IMR-90 (cell line): ENCODE results near the gene SKAP1. TPM values are rescaled to one million over a fixed set of nuclear protein-coding genes. Genes with fewer than 3 reads are reported as not detected.
"Not testable (repeated sequence)": the region's sequence is repeated elsewhere in the genome, so short reads cannot be mapped to it uniquely, and the experiment has no call there.

Experiments used
- ATAC-seq: fragments of 200-7000 bp; cut with Tn5 transposase; 2 replicates; pipeline ENCODE4 v1.9.1; 2020; ENCODE audit warnings: low read depth, mild to moderate bottlenecking, moderate library complexity
- BruUV-seq: library from RNA; stranded (reverse); fragments of 400-500 nt; replicated peaks from 2 replicates; lab custom pipeline; 2021; lab: Mats Ljungman, UMichigan
- CTCF ChIA-PET: fragments of 300-600 bp; formaldehyde crosslinking; extraction: SDS; loops from one replicate; lab custom pipeline; 2021; ENCODE audit warnings: antibody characterized with exemption; lab: Yijun Ruan, JAX
- POLR2A ChIA-PET: fragments of 300-600 bp; sonication (Branson Sonifier 250); formaldehyde crosslinking; loops from one replicate; lab custom pipeline; 2022; ENCODE audit warnings: antibody characterized with exemption; ENCODE audit not compliant: unreplicated experiment; lab: Charles Lee
- DNase-seq: peaks from one replicate; pipeline ENCODE4 v3.0.0; 2013
- H2AFZ ChIP-seq: replicated peaks from 2 replicates; pipeline ENCODE3; 2013; ENCODE audit warnings: low read length, mild to moderate bottlenecking; ENCODE audit not compliant: poor library complexity
- H2AK5ac ChIP-seq: 2 replicates; pipeline ENCODE4 v1.6.1; 2013; ENCODE audit warnings: low read depth, low read length, inconsistent platforms
- H2AK9ac ChIP-seq: replicated peaks from 2 replicates; pipeline ENCODE3; 2013; ENCODE audit warnings: mild to moderate bottlenecking, low read depth, low read length, moderate library complexity; ENCODE audit not compliant: poor library complexity
- H2BK120ac ChIP-seq: 2 replicates; pipeline ENCODE4 v1.6.1; 2013; ENCODE audit warnings: low read depth, low read length, inconsistent platforms
- H2BK15ac ChIP-seq: 3 replicates; pipeline ENCODE4 v1.6.1; 2013; ENCODE audit warnings: low read depth, low read length, inconsistent platforms
- H2BK20ac ChIP-seq: 2 replicates; pipeline ENCODE4 v1.6.1; 2013; ENCODE audit warnings: low read depth, mild to moderate bottlenecking, inconsistent platforms, low read length, moderate library complexity
- H2BK5ac ChIP-seq: 2 replicates; pipeline ENCODE4 v1.6.1; 2013; ENCODE audit warnings: mild to moderate bottlenecking, low read depth, low read length, inconsistent platforms; ENCODE audit not compliant: poor library complexity, severe bottlenecking
- H3K14ac ChIP-seq: replicated peaks from 2 replicates; pipeline ENCODE4 v1.6.1; 2013; ENCODE audit warnings: low read depth, low read length, inconsistent platforms
- H3K18ac ChIP-seq: 2 replicates; pipeline ENCODE4 v1.6.1; 2013; ENCODE audit warnings: low read depth, low read length, control low read depth
- H3K23ac ChIP-seq: 2 replicates; pipeline ENCODE4 v1.6.1; 2013; ENCODE audit warnings: low read depth, low read length, inconsistent platforms
- H3K27ac ChIP-seq: 2 replicates; pipeline ENCODE4 v1.5.1; 2013; ENCODE audit warnings: mild to moderate bottlenecking, control low read depth, low read length; ENCODE audit not compliant: insufficient read depth
- H3K27me3 ChIP-seq: 2 replicates; pipeline ENCODE4 v1.6.1; 2013; ENCODE audit warnings: low read length; ENCODE audit not compliant: control insufficient read depth, insufficient read depth
- H3K36me3 ChIP-seq: 2 replicates; pipeline ENCODE4 v1.6.1; 2013; ENCODE audit warnings: low read length, mixed read lengths; ENCODE audit not compliant: control insufficient read depth, insufficient read depth
- H3K4ac ChIP-seq: 2 replicates; pipeline ENCODE4 v1.6.1; 2013; ENCODE audit warnings: low read depth, low read length, inconsistent platforms
- H3K4me1 ChIP-seq: 2 replicates; pipeline ENCODE4 v1.6.1; 2013; ENCODE audit warnings: low read length, mixed read lengths; ENCODE audit not compliant: control insufficient read depth, insufficient read depth
- H3K4me2 ChIP-seq: 2 replicates; pipeline ENCODE4 v1.6.1; 2013; ENCODE audit warnings: low read depth, mild to moderate bottlenecking, control low read depth, low read length, moderate library complexity
- H3K4me3 ChIP-seq: 2 replicates; pipeline ENCODE4 v1.5.1; 2013; ENCODE audit warnings: low read depth, mild to moderate bottlenecking, control low read depth, low read length, moderate library complexity; ENCODE audit not compliant: insufficient read depth
- H3K56ac ChIP-seq: 2 replicates; pipeline ENCODE4 v1.6.1; 2013; ENCODE audit warnings: low read length, inconsistent platforms; ENCODE audit not compliant: insufficient read depth; ENCODE audit errors: extremely low read depth
- H3K79me1 ChIP-seq, 2 experiments: 2 replicates each; pipeline ENCODE4 v1.6.1; 2013; ENCODE audit warnings: low read length in 2 of 2, inconsistent platforms in 1 of 2, low read depth in 1 of 2
- H3K9ac ChIP-seq: 2 replicates; pipeline ENCODE4 v1.6.1; 2013; ENCODE audit warnings: low read depth, low read length, control low read depth
- H3K9me1 ChIP-seq: 2 replicates; pipeline ENCODE4 v1.6.1; 2013; ENCODE audit warnings: low read length, inconsistent platforms; ENCODE audit not compliant: insufficient read depth
- H3K9me3 ChIP-seq: 2 replicates; pipeline ENCODE4 v1.6.1; 2013; ENCODE audit warnings: low read length; ENCODE audit not compliant: control insufficient read depth, insufficient read depth
- H4K20me1 ChIP-seq: 2 replicates; pipeline ENCODE4 v1.6.1; 2013; ENCODE audit warnings: low read length, inconsistent platforms; ENCODE audit not compliant: insufficient read depth
- H4K5ac ChIP-seq: 2 replicates; pipeline ENCODE4 v1.6.1; 2013; ENCODE audit warnings: mild to moderate bottlenecking, low read depth, low read length, control low read depth
- H4K8ac ChIP-seq, 2 experiments: 2 replicates each; pipeline ENCODE4 v1.6.1; 2013; ENCODE audit warnings: low read depth in 2 of 2, low read length in 2 of 2, control low read depth in 1 of 2, inconsistent platforms in 1 of 2
- H4K91ac ChIP-seq: 2 replicates; pipeline ENCODE4 v1.6.1; 2013; ENCODE audit warnings: low read depth, low read length, inconsistent platforms; ENCODE audit not compliant: insufficient read depth
- WGBS, 2 experiments: methylation state at CpG; one replicate each; pipeline versions ENCODE4 v1.1.5 to v1.1.7; 2013; ENCODE audit warnings: missing lambda C conversion rate in 2 of 2; ENCODE audit not compliant: insufficient read length in 1 of 2; ENCODE audit errors: extremely low coverage in 2 of 2; 5-methylcytosine and 5-hydroxymethylcytosine counted together
- dilution Hi-C: fragments of 300-500 bp; cut with HindIII; formaldehyde crosslinking; loops from one replicate; pipeline ENCODE4 v1.14.3; 2018; ENCODE audit warnings: low sequenced_read_pairs; ENCODE audit not compliant: unreplicated experiment
- in situ Hi-C: fragments of 300-500 bp; cut with MboI; formaldehyde crosslinking; loops from 3 replicates; pipeline ENCODE4 v1.14.3; 2019; ENCODE audit warnings: low sequenced_read_pairs, inconsistent platforms, mixed read lengths
- intact Hi-C: fragments of 100-400 bp; cut with micrococcal nuclease; formaldehyde crosslinking; loops from 2 replicates; pipeline ENCODE4 v1.10.0; 2022
- polyA plus RNA-seq, 3 experiments: library from polyadenylated mRNA; depleted of rRNA; stranded (reverse); fragments of >200 nt; gene quantifications; 2 replicates each; pipeline ENCODE4 v1.2.3, GENCODE V29; 2012; ENCODE audit warnings: low replicate concordance in 1 of 3
- total RNA-seq: library from RNA; depleted of rRNA; stranded (reverse); fragments of >200 nt; gene quantifications from 2 replicates; pipeline ENCODE4 v1.2.3, GENCODE V29; 2012

Gene SKAP1
- total and polyA plus RNA-seq, 2 of the 4 experiments (the other 2 are of a cell fraction): not detected

DNA sequence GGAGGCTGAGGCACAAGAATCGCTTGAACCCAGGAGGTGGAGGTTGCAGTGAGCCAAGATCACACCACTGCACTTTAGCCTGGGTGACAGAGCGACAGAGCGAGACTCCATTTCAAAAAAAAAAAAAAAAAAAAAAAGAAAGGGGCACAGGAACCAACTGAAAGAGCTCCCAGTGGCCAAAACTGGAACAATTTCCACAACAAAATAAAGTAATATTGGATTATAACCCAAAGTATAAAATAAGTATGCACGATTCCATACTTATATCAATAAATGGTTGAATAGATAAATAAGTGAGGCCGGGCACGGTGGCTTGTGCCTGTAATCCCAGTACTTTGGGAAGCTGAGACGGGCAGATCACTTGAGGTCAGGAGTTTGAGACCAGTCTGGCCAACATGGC lies 19.2 kb downstream of the SKAP1 start:
- H3K79me1 ChIP-seq, DNase-seq, ATAC-seq, H2BK15ac ChIP-seq, H3K9me1 ChIP-seq, H3K36me3 ChIP-seq, H4K5ac ChIP-seq, H2AK5ac ChIP-seq, H3K4me3 ChIP-seq, H3K14ac ChIP-seq, H4K91ac ChIP-seq, H3K4ac ChIP-seq, H3K56ac ChIP-seq, in situ Hi-C loops, H2AFZ ChIP-seq, H2BK120ac ChIP-seq, H3K4me1 ChIP-seq, H3K23ac ChIP-seq, H3K9ac ChIP-seq, intact Hi-C loops, dilution Hi-C loops, H4K8ac ChIP-seq, H3K9me3 ChIP-seq, H3K27ac ChIP-seq, BruUV-seq, H2BK5ac ChIP-seq, H2AK9ac ChIP-seq, H2BK20ac ChIP-seq, H4K20me1 ChIP-seq, H3K4me2 ChIP-seq, H3K18ac ChIP-seq: not testable (repeated sequence)
- POLR2A ChIA-PET: interaction anchor here (0.6 kb wide), 1 partner anchor 42 kb away, joined by 8 read pairs; no protein-coding TSS in a partner anchor
- peaks cover 42% of the 10 kb centered on the region for H3K27me3 ChIP-seq
- CTCF ChIA-PET: interaction anchor here (0.7 kb wide), 1 partner anchor 21 kb away, joined by 4 read pairs; no protein-coding TSS in a partner anchor
- no CpG with 5 or more reads among the region's 7 CpGs for WGBS, 2 experiments
